HL-60 (cell line): Measurements from ENCODE around the gene SP140L.

Experiments
- DNase-seq, 2 experiments: peaks; one replicate each; pipeline ENCODE4 v3.0.0-alpha.2; 2010 to 2020; ENCODE audit warnings: low read depth in 1 of 2, low spot score in 1 of 2
- H3K27ac ChIP-seq: fragments of 250-450 bp; sonication (Bioruptor Pico); replicated peaks from 2 replicates; pipeline ENCODE4 v1.5.1; 2020; ENCODE audit warnings: mild to moderate bottlenecking, moderate library complexity
- H3K27me3 ChIP-seq: fragments of 250-450 bp; sonication (Bioruptor Pico); 2 replicates; pipeline ENCODE4 v1.5.1; 2021; ENCODE audit warnings: mild to moderate bottlenecking, moderate library complexity; ENCODE audit not compliant: insufficient read depth, poor library complexity, severe bottlenecking
- H3K4me3 ChIP-seq: replicated peaks from 2 replicates; pipeline ENCODE4 v1.5.1; 2011; ENCODE audit warnings: mild to moderate bottlenecking, control low read depth, low read length; ENCODE audit not compliant: insufficient read depth
- GABPA ChIP-seq: IDR thresholded peaks from 2 replicates; pipeline ENCODE4 v1.6.1; 2012; ENCODE audit warnings: low read depth
- POLR2AphosphoS5 ChIP-seq: IDR thresholded peaks from 2 replicates; pipeline ENCODE4 v1.6.1; 2012; ENCODE audit warnings: low read depth
- SPI1 ChIP-seq: IDR thresholded peaks from 2 replicates; pipeline ENCODE4 v1.6.1; 2012; ENCODE audit warnings: low read depth, mild to moderate bottlenecking, borderline replicate concordance
- TF ChIP-seq, protein P1 (sequence below): IDR thresholded peaks from 2 replicates; pipeline ENCODE4 v1.6.1; 2012; ENCODE audit warnings: low read depth; ENCODE audit not compliant: insufficient replicate concordance
- TF ChIP-seq, protein P2 (sequence below): IDR thresholded peaks from one replicate; pipeline ENCODE4 v1.5.1; 2011; ENCODE audit warnings: low read length, control low read depth, inconsistent platforms; ENCODE audit not compliant: insufficient read depth

The SP140L gene

DNA sequence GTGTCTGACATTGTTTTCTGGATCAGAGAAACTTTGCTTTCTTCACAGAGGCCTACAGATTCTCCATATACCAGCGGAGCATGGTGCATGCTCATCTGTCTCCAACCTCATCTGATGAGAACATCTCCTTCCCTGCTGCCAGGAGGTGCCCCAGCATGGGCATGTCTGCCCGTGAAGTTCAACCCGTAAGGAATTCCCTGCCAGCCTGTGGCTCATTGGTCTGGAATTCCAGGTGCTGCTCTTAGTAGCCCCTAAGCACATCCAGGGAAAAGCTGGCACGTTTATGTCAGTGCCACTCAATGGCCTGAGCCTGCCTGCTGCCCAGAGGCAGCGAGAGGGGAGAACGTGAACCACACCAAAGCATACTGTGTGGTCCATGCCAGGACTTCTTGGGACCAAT lies 87.3 kb downstream of the SP140L start:
- TF ChIP-seq, protein P1, sequence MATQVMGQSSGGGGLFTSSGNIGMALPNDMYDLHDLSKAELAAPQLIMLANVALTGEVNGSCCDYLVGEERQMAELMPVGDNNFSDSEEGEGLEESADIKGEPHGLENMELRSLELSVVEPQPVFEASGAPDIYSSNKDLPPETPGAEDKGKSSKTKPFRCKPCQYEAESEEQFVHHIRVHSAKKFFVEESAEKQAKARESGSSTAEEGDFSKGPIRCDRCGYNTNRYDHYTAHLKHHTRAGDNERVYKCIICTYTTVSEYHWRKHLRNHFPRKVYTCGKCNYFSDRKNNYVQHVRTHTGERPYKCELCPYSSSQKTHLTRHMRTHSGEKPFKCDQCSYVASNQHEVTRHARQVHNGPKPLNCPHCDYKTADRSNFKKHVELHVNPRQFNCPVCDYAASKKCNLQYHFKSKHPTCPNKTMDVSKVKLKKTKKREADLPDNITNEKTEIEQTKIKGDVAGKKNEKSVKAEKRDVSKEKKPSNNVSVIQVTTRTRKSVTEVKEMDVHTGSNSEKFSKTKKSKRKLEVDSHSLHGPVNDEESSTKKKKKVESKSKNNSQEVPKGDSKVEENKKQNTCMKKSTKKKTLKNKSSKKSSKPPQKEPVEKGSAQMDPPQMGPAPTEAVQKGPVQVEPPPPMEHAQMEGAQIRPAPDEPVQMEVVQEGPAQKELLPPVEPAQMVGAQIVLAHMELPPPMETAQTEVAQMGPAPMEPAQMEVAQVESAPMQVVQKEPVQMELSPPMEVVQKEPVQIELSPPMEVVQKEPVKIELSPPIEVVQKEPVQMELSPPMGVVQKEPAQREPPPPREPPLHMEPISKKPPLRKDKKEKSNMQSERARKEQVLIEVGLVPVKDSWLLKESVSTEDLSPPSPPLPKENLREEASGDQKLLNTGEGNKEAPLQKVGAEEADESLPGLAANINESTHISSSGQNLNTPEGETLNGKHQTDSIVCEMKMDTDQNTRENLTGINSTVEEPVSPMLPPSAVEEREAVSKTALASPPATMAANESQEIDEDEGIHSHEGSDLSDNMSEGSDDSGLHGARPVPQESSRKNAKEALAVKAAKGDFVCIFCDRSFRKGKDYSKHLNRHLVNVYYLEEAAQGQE: no peak
- no peak for TF ChIP-seq GABPA
- TF ChIP-seq, protein P2, sequence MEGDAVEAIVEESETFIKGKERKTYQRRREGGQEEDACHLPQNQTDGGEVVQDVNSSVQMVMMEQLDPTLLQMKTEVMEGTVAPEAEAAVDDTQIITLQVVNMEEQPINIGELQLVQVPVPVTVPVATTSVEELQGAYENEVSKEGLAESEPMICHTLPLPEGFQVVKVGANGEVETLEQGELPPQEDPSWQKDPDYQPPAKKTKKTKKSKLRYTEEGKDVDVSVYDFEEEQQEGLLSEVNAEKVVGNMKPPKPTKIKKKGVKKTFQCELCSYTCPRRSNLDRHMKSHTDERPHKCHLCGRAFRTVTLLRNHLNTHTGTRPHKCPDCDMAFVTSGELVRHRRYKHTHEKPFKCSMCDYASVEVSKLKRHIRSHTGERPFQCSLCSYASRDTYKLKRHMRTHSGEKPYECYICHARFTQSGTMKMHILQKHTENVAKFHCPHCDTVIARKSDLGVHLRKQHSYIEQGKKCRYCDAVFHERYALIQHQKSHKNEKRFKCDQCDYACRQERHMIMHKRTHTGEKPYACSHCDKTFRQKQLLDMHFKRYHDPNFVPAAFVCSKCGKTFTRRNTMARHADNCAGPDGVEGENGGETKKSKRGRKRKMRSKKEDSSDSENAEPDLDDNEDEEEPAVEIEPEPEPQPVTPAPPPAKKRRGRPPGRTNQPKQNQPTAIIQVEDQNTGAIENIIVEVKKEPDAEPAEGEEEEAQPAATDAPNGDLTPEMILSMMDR: no peak
- no peak for TF ChIP-seq SPI1
- no peak for TF ChIP-seq POLR2AphosphoS5
- Histone ChIP-seq H3K27ac (no peak overlapping the region), H3K27me3 (no peaks in the 10 kb centered on the region)

DNA sequence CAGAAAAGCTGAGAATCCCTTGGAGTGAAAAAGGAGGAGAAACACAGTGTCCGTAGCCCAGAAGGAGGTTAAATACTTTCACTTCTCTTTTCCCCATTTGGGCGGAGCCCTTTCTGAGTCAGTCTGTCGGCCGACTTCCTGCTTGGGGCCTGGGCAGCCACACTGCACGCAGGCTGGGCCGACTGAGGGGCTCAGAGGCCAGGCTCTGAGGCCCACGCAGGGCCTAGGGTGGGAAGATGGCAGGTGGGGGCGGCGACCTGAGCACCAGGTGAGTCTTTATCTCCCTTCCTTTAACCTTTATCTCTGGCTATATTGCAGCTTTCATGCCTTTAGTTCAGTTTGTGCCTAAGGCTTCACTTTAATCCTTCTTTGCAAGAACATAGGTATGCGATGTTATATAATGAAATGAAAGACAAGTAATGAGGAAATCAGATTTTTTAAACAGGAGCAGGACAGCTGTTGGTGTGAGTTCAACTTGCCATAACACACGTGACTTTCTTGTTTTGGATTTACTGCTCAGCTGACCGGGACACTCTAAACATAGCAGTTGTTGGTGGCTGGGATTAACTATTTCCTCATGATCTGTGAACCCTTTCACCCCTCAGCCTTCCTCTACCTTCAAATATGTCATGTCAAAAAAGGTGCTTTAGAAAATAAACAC lies 89.2 kb downstream of the SP140L start, which contains the start of gene SP100:
SP100 (plus strand) TSS at position 141 of the 661 bp plus-strand sequence; CDS start at position 237, 96 bp downstream.
- Histone ChIP-seq H3K4me3 (peak within 1 kb of the TSS; percentile 68), H3K27me3 (no peaks in the 10 kb centered on the region), H3K27ac (peak within 1 kb of the TSS; percentile 80)
- DNase-seq: peak; percentile 63 to 88
- TF ChIP-seq, protein P2: no peak
- TF ChIP-seq POLR2AphosphoS5 (peak; percentile 88), SPI1 (peak; percentile 90), GABPA (0 out of 2 replicates have a peak, but pooled peaks have one; percentile 13)
- TF ChIP-seq, protein P1: peak; percentile 15

More for the DNA sequence above, 87.3 kb downstream of the SP140L start:
- DNase-seq: no peak
- H3K4me3 ChIP-seq: no peak overlapping the region

DNA sequence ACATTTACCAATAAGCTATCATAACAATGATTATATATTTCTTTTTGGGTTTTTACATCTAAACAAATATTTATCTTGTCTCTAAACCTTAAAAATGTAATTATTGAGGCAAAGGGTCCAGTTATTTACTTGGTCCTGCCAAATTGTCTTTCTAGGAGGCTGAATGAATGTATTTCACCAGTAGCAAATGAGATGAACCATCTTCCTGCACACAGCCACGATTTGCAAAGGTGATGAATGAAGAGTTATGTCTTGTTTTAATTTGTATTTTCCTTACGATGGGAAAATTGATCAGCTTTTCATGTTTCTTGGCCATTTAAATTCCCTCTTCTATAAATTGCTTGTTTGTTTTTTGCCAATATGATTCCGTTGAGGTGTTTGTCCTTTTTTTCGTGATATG lies 90.4 kb downstream of the SP140L start:
- TF ChIP-seq SPI1: no peak
- TF ChIP-seq GABPA: no peak
- TF ChIP-seq POLR2AphosphoS5: no peak
- TF ChIP-seq, protein P2: no peak
- TF ChIP-seq, protein P1: no peak
- peak overlapping the region; percentile 80 for H3K27ac ChIP-seq
- peak overlapping the region; percentile 68 for H3K4me3 ChIP-seq
- H3K27me3 ChIP-seq: no peaks in the 10 kb centered on the region
- DNase-seq: no peak
